ENCODE measurements around the gene NIPSNAP2. TPM values are rescaled to one million over a fixed set of nuclear protein-coding genes. Genes with fewer than 3 reads are reported as not detected.

Gene NIPSNAP2
- total and polyA plus RNA-seq, 2 of the 13 experiments (the other 11 are each of a cell fraction or from before 2014, with no cell fraction given) = 40.3 to 61.5 TPM

DNA sequence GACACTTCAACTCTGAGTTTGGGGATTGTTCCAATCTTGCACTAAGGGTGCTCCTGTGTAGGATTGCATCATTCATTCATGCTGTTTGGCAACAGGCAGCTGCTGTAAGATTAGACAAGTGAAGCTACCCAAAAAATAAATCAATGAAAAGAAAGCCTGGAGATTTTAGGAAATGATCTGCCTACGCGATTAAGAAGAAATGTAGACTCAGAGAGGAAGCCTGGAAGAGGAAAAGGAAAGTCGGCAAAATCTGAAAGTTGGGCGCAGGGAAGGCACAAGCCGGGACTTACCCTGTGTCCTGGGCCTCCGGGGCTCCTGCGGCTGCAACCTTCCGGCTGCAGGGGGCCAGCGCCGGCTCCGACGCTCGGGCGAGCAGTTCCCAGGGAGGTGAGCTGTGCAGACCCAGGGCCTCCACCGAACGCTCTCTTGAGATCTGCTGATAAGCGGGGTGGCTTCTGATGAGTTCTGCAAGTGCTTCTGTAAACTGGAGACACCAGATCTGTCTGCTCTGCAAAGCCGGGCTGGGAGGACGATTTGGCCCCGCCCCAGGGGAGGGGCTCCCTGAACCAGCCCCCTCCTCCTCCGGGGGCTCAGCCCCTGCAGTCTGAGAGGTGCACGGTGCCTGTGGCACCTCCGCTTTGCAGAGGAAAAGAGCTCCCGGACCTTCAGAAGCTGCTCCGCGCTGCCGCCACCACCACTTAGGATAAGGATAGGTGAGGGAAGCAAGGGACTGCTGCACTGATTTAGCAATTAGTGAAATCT, 69.5 kb downstream of the NIPSNAP2 start (continued):
- TF ChIP-seq, protein P1, sequence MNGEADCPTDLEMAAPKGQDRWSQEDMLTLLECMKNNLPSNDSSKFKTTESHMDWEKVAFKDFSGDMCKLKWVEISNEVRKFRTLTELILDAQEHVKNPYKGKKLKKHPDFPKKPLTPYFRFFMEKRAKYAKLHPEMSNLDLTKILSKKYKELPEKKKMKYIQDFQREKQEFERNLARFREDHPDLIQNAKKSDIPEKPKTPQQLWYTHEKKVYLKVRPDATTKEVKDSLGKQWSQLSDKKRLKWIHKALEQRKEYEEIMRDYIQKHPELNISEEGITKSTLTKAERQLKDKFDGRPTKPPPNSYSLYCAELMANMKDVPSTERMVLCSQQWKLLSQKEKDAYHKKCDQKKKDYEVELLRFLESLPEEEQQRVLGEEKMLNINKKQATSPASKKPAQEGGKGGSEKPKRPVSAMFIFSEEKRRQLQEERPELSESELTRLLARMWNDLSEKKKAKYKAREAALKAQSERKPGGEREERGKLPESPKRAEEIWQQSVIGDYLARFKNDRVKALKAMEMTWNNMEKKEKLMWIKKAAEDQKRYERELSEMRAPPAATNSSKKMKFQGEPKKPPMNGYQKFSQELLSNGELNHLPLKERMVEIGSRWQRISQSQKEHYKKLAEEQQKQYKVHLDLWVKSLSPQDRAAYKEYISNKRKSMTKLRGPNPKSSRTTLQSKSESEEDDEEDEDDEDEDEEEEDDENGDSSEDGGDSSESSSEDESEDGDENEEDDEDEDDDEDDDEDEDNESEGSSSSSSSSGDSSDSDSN (CRISPR knock-in tag; IDR thresholded peaks at IDR 0.05) = peak; percentile 90
- TF ChIP-seq ZNF441 (CRISPR knock-in tag; IDR thresholded peaks at IDR 0.05; ENCODE audit: borderline replicate concordance) (no peak), NFIB (CRISPR knock-in tag; IDR thresholded peaks at IDR 0.05; ENCODE audit: borderline replicate concordance) (no peak), ZFY (CRISPR knock-in tag; IDR thresholded peaks at IDR 0.05) (peak; percentile 76; the same call in 1 of the 2 replicates), ZNF230 (CRISPR knock-in tag; IDR thresholded peaks at IDR 0.05) (no peak), ZNF124 (CRISPR knock-in tag; IDR thresholded peaks at IDR 0.05) (no peak), HOXD1 (CRISPR knock-in tag; IDR thresholded peaks at IDR 0.05) (no peak), ERF (CRISPR knock-in tag; IDR thresholded peaks at IDR 0.05) (peak; percentile 85; the same call in 1 of the 2 replicates), ZNF326 (CRISPR knock-in tag; IDR thresholded peaks at IDR 0.05; ENCODE audit: borderline replicate concordance) (no peak), STAG1 (CRISPR knock-in tag; IDR thresholded peaks at IDR 0.05) (no peak; the same call in 1 of the 2 replicates), TERF1 (CRISPR knock-in tag; IDR thresholded peaks at IDR 0.05) (no peak), YEATS4 (CRISPR knock-in tag; IDR thresholded peaks at IDR 0.05; ENCODE audit: borderline replicate concordance) (no peak; the same call in 1 of the 2 replicates), PLRG1 (conservative IDR thresholded peaks at IDR 0.05) (no peak), SRSF9 (IDR thresholded peaks at IDR 0.05; ENCODE audit: borderline replicate concordance, insufficient read depth, low read depth, low read length, poor library complexity, severe bottlenecking) (no peak), HDAC2 (CRISPR knock-in tag; IDR thresholded peaks at IDR 0.05) (peak; percentile 36; the same call in 1 of the 2 replicates), HDAC6 (IDR thresholded peaks at IDR 0.05; ENCODE audit: low read depth, low read length) (no peak), MAFK (conservative IDR thresholded peaks at IDR 0.05 in 1 of 2, IDR thresholded peaks at IDR 0.05 in 1 of 2; ENCODE audit: low read length in 2 of 2) (no peak; a peak in 1 of 4 replicates), ZNF839 (CRISPR knock-in tag; IDR thresholded peaks at IDR 0.05; ENCODE audit: borderline replicate concordance) (no peak), ZNF737 (CRISPR knock-in tag; IDR thresholded peaks at IDR 0.05; ENCODE audit: borderline replicate concordance) (no peak), REXO4 (CRISPR knock-in tag; IDR thresholded peaks at IDR 0.05; ENCODE audit: borderline replicate concordance) (no peak), RCOR2 (CRISPR knock-in tag; IDR thresholded peaks at IDR 0.05) (no peak), SKI (IDR thresholded peaks at IDR 0.05; ENCODE audit: partially characterized antibody) (no peak)
- TF ChIP-seq, protein P2, sequence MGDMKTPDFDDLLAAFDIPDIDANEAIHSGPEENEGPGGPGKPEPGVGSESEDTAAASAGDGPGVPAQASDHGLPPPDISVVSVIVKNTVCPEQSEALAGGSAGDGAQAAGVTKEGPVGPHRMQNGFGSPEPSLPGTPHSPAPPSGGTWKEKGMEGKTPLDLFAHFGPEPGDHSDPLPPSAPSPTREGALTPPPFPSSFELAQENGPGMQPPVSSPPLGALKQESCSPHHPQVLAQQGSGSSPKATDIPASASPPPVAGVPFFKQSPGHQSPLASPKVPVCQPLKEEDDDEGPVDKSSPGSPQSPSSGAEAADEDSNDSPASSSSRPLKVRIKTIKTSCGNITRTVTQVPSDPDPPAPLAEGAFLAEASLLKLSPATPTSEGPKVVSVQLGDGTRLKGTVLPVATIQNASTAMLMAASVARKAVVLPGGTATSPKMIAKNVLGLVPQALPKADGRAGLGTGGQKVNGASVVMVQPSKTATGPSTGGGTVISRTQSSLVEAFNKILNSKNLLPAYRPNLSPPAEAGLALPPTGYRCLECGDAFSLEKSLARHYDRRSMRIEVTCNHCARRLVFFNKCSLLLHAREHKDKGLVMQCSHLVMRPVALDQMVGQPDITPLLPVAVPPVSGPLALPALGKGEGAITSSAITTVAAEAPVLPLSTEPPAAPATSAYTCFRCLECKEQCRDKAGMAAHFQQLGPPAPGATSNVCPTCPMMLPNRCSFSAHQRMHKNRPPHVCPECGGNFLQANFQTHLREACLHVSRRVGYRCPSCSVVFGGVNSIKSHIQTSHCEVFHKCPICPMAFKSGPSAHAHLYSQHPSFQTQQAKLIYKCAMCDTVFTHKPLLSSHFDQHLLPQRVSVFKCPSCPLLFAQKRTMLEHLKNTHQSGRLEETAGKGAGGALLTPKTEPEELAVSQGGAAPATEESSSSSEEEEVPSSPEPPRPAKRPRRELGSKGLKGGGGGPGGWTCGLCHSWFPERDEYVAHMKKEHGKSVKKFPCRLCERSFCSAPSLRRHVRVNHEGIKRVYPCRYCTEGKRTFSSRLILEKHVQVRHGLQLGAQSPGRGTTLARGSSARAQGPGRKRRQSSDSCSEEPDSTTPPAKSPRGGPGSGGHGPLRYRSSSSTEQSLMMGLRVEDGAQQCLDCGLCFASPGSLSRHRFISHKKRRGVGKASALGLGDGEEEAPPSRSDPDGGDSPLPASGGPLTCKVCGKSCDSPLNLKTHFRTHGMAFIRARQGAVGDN (CRISPR knock-in tag; IDR thresholded peaks at IDR 0.05) = peak; percentile 88
